Head of caudate nucleus (tissue), 42 donors: ENCODE data around the gene CST9.

Experiments
- DNase-seq, 42 donors: peaks; one replicate each; pipeline versions ENCODE4 v3.0.0 to v3.0.0-alpha.2; 2020 to 2021; ENCODE audit warnings: mixed read lengths in 7 of 42
- intact Hi-C: fragments of 100-400 bp; cut with DNase I; formaldehyde crosslinking; loops from one replicate; pipeline ENCODE4 v1.15.0; 2022

The CST9 gene

GRCh38 chr20:23605867-23606651 is at the start of gene CST9:
TSS of gene CST9 (minus strand) at chr20:23605917. CDS start at chr20:23605864, 53 bp downstream.
- intact Hi-C loops: loop anchor here (5.0 kb wide), 1 partner anchor 164 kb away; no protein-coding TSS in a partner anchor
- no peak for DNase-seq

GRCh38 chr20:23654717-23655116 is 49.0 kb upstream of the CST9 start:
- intact Hi-C loops: no loop called here

GRCh38 chr20:23654000-23654399 is 48.3 kb upstream of the CST9 start:
- intact Hi-C loops: no loop called here
- peak in 1 of 42 donors; percentile 29 for DNase-seq

More at GRCh38 chr20:23654717-23655116, 49.0 kb upstream of the CST9 start:
- peak in 1 of 42 donors; percentile 39 for DNase-seq

- intact Hi-C loops: no loop called here
- DNase-seq: peak in 1 of 42 donors; percentile 13
Measured at GRCh38 chr20:23653400-23653938, 47.8 kb upstream of the CST9 start.

GRCh38 chr20:23652926-23653325 is 47.2 kb upstream of the CST9 start:
- peak in 1 of 42 donors; percentile 28 for DNase-seq
- intact Hi-C loops: no loop called here

GRCh38 chr20:23652371-23652770 is 46.7 kb upstream of the CST9 start:
- intact Hi-C loops: no loop called here

GRCh38 chr20:23651117-23651516 is 45.4 kb upstream of the CST9 start:
- intact Hi-C loops: no loop called here
- no peak for DNase-seq

More at GRCh38 chr20:23652371-23652770, 46.7 kb upstream of the CST9 start:
- peak in 1 of 42 donors; percentile 2 for DNase-seq

- intact Hi-C loops: no loop called here
- DNase-seq: no peak
Measured at GRCh38 chr20:23649830-23650417, 44.2 kb upstream of the CST9 start.

GRCh38 chr20:23649242-23649641 is 43.5 kb upstream of the CST9 start:
- intact Hi-C loops: no loop called here
- no peak for DNase-seq

GRCh38 chr20:23647346-23647745 is 41.6 kb upstream of the CST9 start:
- intact Hi-C loops: no loop called here
- DNase-seq: no peak

- no peak for DNase-seq
- intact Hi-C loops: no loop called here
Measured at GRCh38 chr20:23646106-23646873, 40.6 kb upstream of the CST9 start.

- no peak for DNase-seq
- intact Hi-C loops: no loop called here
Measured at GRCh38 chr20:23645575-23645974, 39.9 kb upstream of the CST9 start.

- no peak for DNase-seq
- intact Hi-C loops: no loop called here
Measured at GRCh38 chr20:23644164-23644563, 38.4 kb upstream of the CST9 start.

- DNase-seq: peak in 1 of 42 donors; percentile 43
- intact Hi-C loops: no loop called here
Measured at GRCh38 chr20:23643659-23644058, 37.9 kb upstream of the CST9 start.

- intact Hi-C loops: no loop called here
- DNase-seq: peak in 10 of 42 donors; percentile 16 to 52 (median 29)
Measured at GRCh38 chr20:23641936-23642751, 36.4 kb upstream of the CST9 start.

- DNase-seq: peak in 1 of 42 donors; percentile 32
- intact Hi-C loops: no loop called here
Measured at GRCh38 chr20:23640671-23641667, 35.3 kb upstream of the CST9 start.

GRCh38 chr20:23640018-23640601 is 34.4 kb upstream of the CST9 start:
- intact Hi-C loops: no loop called here
- peak in 1 of 42 donors; percentile 34 for DNase-seq
